Measurements from ENCODE around the gene TM9SF4. TPM values are rescaled to one million over a fixed set of nuclear protein-coding genes. Genes with fewer than 3 reads are reported as not detected.
"Not testable (repeated sequence)": the region's sequence is repeated elsewhere in the genome, so short reads cannot be mapped to it uniquely, and the experiment has no call there.

The TM9SF4 gene
- total RNA-seq, 4 donors from 2014 or later = 15.9 to 49.0 (median 28.1) TPM

DNA sequence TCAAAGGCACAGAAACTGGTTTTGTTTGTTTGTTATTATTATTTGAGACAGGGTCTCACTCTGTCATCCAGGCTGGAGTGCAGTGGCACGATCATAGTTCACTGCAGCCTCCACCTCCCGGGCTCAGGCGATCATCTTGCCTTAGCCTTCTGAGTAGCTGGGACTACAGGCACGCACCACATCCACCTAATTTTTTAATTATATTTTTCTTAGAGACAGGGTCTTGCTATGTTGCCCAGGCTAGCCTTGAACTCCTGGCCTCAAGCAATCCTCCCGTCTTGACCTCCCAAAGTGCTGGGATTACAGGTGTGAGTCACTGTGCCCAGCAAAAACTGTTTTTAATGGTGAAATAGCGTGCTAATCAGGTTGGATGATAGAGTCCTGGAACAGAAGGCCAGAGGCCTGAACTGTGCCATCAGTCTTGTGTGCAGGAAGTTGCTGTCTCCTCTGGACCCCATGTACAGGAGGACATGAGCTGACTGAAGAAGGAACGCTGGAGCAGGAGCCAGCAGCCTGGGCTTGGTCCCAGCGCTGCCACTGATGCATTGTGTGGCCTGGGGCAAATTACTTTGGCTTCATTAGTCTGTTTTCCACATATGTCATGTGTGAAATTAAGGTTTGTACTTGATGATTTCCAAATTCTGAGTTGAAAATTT is 4.9 kb downstream of the TM9SF4 start:
- H3K4me3 ChIP-seq = no peak overlapping the region
- H3K27me3 ChIP-seq = no peaks in the 10 kb centered on the region
- TF ChIP-seq POLR2A (IDR thresholded peaks at IDR 0.05) = no peak
- TF ChIP-seq, protein P1, sequence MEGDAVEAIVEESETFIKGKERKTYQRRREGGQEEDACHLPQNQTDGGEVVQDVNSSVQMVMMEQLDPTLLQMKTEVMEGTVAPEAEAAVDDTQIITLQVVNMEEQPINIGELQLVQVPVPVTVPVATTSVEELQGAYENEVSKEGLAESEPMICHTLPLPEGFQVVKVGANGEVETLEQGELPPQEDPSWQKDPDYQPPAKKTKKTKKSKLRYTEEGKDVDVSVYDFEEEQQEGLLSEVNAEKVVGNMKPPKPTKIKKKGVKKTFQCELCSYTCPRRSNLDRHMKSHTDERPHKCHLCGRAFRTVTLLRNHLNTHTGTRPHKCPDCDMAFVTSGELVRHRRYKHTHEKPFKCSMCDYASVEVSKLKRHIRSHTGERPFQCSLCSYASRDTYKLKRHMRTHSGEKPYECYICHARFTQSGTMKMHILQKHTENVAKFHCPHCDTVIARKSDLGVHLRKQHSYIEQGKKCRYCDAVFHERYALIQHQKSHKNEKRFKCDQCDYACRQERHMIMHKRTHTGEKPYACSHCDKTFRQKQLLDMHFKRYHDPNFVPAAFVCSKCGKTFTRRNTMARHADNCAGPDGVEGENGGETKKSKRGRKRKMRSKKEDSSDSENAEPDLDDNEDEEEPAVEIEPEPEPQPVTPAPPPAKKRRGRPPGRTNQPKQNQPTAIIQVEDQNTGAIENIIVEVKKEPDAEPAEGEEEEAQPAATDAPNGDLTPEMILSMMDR (IDR thresholded peaks at IDR 0.05) = no peak
- H3K27ac ChIP-seq = no peak overlapping the region
- H3K4me1 ChIP-seq = peaks cover 0 to 9% of the 10 kb centered on the region in 2 donors
- no peaks in the 10 kb centered on the region for H3K9me3 ChIP-seq
- intact Hi-C loops (cut with DNase I; ENCODE audit: low total_unique reads) = no loop called here
- no peak for DNase-seq
- H3K36me3 ChIP-seq = no peaks in the 10 kb centered on the region

DNA sequence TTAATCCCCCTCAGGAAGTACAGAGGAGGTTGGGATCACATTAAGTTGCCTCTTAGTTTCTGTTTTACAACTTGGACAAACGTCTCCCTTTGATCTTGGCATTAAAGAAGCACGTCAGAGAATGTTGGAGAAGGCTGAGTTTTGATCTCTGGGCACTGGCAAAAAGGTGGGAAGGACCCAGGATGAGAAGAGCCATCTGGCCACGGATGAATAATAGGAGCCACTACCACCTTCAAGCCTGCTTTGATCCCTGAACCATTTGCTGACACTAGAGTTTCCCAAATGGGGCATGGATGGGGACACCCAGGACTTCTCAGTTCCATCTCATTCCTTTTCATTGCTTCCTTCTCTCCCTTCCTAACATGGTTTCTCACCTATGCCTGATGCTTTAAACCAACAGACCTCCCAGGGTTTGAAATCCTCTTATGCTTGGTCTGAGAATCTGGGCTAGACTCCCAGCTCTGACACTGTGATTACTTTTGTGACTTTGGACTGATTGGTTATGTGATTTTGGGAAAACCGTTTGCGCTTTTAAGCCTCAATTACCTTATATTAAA is 5.8 kb downstream of the TM9SF4 start:
- no peak for DNase-seq
- Histone ChIP-seq H3K36me3 (no peaks in the 10 kb centered on the region), H3K9me3 (no peaks in the 10 kb centered on the region), H3K27ac (no peak overlapping the region), H3K4me3 (no peak overlapping the region), H3K4me1 (peaks cover 0 to 8% of the 10 kb centered on the region in 2 donors), H3K27me3 (no peaks in the 10 kb centered on the region)
- intact Hi-C loops (cut with DNase I; ENCODE audit: low total_unique reads) = no loop called here
- TF ChIP-seq, protein P1 (IDR thresholded peaks at IDR 0.05) = no peak
- no peak for TF ChIP-seq POLR2A (IDR thresholded peaks at IDR 0.05)

DNA sequence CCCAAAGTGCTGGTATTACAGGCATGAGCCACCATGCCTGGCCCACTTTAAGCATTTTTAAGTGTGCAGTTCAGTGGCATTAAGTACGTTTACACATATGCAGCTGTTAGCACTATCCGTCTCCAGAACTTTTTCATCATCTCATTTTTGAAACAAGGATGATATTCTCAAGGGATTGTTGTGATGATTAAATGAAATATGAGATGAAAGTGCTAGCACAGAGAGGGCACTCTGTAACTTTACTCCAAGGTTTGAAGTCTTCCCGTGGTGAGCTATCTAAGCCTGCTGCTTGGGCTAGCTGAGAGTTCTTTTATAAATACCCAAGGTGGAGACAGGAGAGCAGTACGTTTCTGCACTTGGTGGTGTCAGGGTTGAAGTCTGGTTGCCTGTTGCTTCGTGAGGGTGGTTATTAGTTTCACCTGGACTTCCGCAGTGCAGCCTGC is 6.6 kb downstream of the TM9SF4 start:
- DNase-seq = no peak
- intact Hi-C loops (cut with DNase I; ENCODE audit: low total_unique reads) = no loop called here
- no peaks in the 10 kb centered on the region for H3K9me3 ChIP-seq
- no peaks in the 10 kb centered on the region for H3K36me3 ChIP-seq
- no peaks in the 10 kb centered on the region for H3K27me3 ChIP-seq
- no peak overlapping the region for H3K27ac ChIP-seq
- no peak for TF ChIP-seq POLR2A (IDR thresholded peaks at IDR 0.05)
- TF ChIP-seq, protein P1 (IDR thresholded peaks at IDR 0.05) = no peak
- H3K4me1 ChIP-seq = no peaks in the 10 kb centered on the region
- no peak overlapping the region for H3K4me3 ChIP-seq

DNA sequence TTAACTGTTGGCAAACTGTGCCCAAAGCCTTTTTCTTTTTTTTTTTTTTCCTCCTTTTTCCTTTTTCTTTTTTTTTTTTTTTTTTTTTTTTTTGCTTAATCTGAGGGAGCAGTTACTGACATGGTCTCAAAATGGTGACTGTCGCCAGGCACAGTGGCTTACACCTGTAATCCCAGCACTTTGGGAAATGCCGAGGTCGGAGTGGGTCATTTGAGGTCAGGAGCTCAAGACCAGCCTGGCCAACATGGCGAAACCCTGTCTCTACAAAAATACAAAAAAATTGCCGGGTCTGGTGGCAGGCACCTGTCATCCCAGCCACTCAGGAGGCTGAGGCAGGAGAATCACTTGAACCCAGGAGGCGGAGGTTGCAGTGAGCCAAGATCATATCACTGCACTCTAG is 7.3 kb downstream of the TM9SF4 start:
- H3K27ac ChIP-seq; DNase-seq; H3K4me1 ChIP-seq; H3K9me3 ChIP-seq; H3K36me3 ChIP-seq; H3K4me3 ChIP-seq; H3K27me3 ChIP-seq; intact Hi-C loops (cut with DNase I; ENCODE audit: low total_unique reads): not testable (repeated sequence)

DNA sequence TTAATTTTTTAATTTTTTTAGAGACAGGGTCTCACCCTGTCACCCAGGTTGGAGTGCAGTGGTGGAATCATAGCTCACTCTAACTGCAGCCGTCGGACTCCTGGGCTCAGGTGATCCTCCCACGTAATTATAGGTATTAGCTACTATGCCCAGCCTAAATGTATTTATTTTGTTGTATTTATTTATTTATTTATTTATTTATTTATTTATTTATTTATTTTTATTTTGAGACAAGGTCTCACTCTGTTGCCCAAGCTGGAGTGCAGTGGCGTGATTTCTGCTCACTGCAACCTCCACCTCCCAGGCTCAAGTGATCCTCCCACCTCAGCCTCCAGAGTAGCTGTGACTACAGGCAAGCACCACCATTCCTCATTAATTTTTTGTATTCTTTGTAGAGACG is 8.9 kb downstream of the TM9SF4 start:
- H3K36me3 ChIP-seq; H3K27me3 ChIP-seq; H3K4me3 ChIP-seq; DNase-seq; H3K4me1 ChIP-seq; H3K27ac ChIP-seq; intact Hi-C loops (cut with DNase I; ENCODE audit: low total_unique reads); H3K9me3 ChIP-seq: not testable (repeated sequence)

DNA sequence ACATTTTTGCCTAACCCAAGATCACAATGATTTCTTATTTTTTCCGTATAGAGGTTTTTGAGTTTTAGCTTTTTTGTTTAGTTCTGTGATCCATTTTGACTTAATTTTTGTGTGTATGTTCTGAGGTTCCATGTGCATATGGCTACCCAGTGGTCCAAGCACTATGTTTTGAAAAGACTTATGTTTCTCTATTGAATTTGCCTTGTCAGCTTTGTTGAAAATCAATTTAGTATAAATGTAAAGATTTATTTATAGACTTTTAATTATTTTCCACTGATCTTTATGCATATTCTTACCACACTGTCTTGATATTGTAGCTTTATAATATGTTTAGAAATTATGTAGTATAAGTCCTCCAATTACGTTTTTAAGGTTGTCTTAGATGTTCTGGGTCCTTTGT is 10.2 kb downstream of the TM9SF4 start:
- no peak for DNase-seq
- no peak overlapping the region for H3K4me3 ChIP-seq
- H3K36me3 ChIP-seq = no peaks in the 10 kb centered on the region
- intact Hi-C loops (cut with DNase I; ENCODE audit: low total_unique reads) = no loop called here
- H3K9me3 ChIP-seq = no peaks in the 10 kb centered on the region
- no peak overlapping the region for H3K27ac ChIP-seq
- no peaks in the 10 kb centered on the region for H3K4me1 ChIP-seq
- H3K27me3 ChIP-seq = no peaks in the 10 kb centered on the region
- TF ChIP-seq POLR2A (IDR thresholded peaks at IDR 0.05) = no peak
- TF ChIP-seq, protein P1 (IDR thresholded peaks at IDR 0.05) = no peak

DNA sequence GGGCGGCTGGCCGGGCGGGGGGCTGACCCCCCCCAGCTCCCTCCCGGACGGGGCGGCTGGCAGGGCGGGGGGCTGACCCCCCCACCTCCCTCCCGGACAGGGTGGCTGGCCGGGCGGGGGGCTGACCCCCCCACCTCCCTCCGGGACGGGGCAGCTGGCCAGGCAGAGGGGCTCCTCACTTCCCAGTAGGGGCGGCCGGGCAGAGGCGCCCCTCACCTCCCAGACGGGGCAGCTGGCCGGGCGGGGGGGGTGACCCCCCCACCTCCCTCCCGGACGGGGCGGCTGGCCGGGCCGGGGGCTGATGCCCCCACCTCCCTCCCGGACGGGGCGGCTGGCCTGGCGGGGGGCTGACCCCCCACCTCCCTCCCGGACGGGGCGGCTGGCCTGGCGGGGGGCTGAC is 12.4 kb downstream of the TM9SF4 start:
- H3K4me3 ChIP-seq; H3K36me3 ChIP-seq; H3K4me1 ChIP-seq; H3K27me3 ChIP-seq; H3K9me3 ChIP-seq; intact Hi-C loops (cut with DNase I; ENCODE audit: low total_unique reads); DNase-seq; H3K27ac ChIP-seq: not testable (repeated sequence)

All from uterus (tissue), 4 donors.